Measurements from ENCODE around the gene KIF1A. TPM values are rescaled to one million over a fixed set of nuclear protein-coding genes. Genes with fewer than 3 reads are reported as not detected.
A peak's percentile ranks its signal among the peaks of the same experiment; 100 is the strongest.

Gene KIF1A
- total and polyA plus RNA-seq, 3 experiments from 2014 or later: 1.6 to 1.8 TPM; not detected in 1

DNA sequence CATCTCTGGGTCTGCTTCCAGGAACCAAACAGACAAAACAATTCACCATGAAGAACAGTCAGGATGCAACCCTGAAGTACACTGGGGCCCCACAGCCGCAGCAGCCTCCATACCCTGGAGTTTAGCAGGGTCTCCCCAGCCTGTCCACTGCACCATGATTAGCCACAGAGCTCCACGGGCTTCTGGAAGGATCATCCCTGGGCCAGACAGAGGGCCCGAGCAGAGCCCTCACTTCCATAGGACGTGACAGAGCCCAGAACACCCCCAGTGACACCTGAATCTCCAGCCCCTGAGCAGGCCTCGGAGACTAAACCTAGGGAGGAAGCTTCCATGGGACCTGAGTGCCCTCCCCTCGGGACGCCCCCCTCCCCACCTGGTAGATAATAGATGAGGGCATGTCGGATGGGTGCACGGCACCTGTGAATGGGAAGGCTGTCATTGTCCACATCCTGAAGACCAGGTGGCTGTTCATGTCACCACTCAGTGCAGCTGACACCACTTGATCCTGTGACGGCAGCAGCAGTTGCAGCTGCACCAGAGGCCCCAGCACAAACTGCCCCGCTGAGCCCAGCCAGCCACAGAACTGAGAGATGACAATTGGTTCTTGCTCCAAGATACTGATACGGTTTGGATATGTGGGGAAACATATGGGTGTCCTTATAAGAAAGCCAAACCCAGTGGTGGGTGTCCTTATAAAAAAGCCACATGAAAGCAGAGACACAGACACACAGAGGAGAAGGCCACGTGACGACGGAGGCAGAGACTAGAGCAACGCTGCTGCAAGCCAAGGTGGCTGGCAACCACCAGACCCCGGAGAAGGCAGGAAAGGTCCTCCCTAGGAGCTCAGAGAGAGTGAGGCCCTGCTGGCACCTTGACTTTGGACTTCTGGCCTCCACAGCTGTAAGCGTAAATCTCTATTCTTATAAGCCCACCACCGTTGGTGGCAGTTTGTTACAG lies 23.2 kb downstream of the KIF1A start:
- Histone ChIP-seq H3K9me3 (ENCODE audit: low read length) (no peaks in the 10 kb centered on the region), H3K4me1 (ENCODE audit: insufficient read depth, low read length) (no peaks in the 10 kb centered on the region), H3K27me3 (ENCODE audit: insufficient read depth, low read length, poor library complexity, severe bottlenecking) (peaks cover 5% of the 10 kb centered on the region), H3K4me3 (ENCODE audit: low read length) (no peak overlapping the region), H3K36me3 (ENCODE audit: insufficient read depth, low read length) (no peaks in the 10 kb centered on the region), H3K27ac (ENCODE audit: low read depth, low read length) (no peak overlapping the region)
- Mint-ChIP-seq H3K27me3 (peaks cover 14 to 61% of the 10 kb centered on the region in 2 donors), H3K36me3 (no peaks in the 10 kb centered on the region), H3K4me1 (no peaks in the 10 kb centered on the region), H3K4me3 (no peak overlapping the region), H3K9me3 (peaks cover 0 to 2% (median 0%) of the 10 kb centered on the region in 5 donors), H3K27ac (no peak overlapping the region)
- DNase-seq: peak in 1 of 5 donors; percentile 15
- CTCF ChIA-PET: no interaction called here
- POLR2A ChIA-PET: no interaction called here

DNA sequence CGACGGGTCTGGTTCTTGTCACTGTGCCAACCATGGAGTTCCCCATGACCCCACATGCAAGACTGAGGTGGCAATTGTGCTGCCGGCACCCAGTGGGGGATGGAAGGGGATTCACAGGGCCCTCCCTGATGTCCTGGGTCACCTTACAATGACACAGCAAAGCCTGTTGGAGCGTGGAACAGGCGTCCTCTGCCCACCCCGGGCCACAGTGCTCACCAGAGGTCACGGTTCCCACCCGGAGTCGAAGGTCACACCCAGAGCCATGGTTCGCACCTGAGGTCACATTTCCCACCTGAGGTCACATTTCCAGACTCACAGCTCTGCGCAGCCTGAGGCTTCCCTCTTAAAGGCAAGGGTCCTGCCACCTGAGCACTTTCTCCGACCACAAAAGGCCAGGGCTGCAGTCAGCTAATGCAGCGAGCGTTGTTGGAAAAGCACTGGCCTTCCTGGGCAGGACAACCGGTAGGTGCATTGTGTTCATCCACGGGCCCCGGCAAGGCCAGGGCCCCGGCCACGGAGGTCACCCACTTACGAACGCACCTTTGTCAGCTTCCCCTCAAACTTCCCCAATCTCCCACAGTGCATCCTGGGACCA lies 24.0 kb downstream of the KIF1A start:
- no peak overlapping the region for H3K4me3 ChIP-seq (ENCODE audit: low read length)

DNA sequence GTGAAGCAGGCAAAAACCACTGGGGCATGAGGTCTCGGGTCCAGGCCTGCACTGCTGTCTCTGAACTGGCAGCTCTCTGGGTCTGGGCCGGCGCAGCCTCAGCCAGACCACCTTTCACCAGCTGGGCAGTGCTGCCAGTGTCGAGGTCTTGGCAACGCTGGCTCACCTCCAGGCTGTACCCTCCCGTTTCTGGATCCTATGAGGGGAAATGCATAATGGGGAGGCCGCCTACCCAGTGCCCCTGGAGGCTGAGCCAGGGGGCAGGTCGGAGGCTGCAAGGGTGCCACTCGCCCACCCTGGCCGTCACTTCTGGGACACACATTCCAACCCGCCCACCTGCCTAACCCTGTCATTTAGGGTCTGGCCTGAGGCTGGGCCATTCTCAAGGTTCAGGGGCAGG lies 24.6 kb downstream of the KIF1A start:
- Histone ChIP-seq H3K27ac (ENCODE audit: low read depth, low read length) (no peak overlapping the region), H3K9me3 (ENCODE audit: low read length) (no peaks in the 10 kb centered on the region), H3K4me1 (ENCODE audit: insufficient read depth, low read length) (no peaks in the 10 kb centered on the region), H3K27me3 (ENCODE audit: insufficient read depth, low read length, poor library complexity, severe bottlenecking) (peaks cover 5% of the 10 kb centered on the region), H3K36me3 (ENCODE audit: insufficient read depth, low read length) (no peaks in the 10 kb centered on the region), H3K4me3 (ENCODE audit: low read length) (no peak overlapping the region)
- Mint-ChIP-seq H3K27ac (no peak overlapping the region), H3K36me3 (no peaks in the 10 kb centered on the region), H3K4me1 (no peaks in the 10 kb centered on the region), H3K4me3 (no peak overlapping the region), H3K9me3 (peaks cover 0 to 2% (median 0%) of the 10 kb centered on the region in 5 donors), H3K27me3 (peaks cover 14 to 57% of the 10 kb centered on the region in 2 donors)
- DNase-seq: peak in 1 of 5 donors; percentile 24
- ChIA-PET CTCF (no interaction called here), POLR2A (no interaction called here)

More for the DNA sequence above, 24.0 kb downstream of the KIF1A start:
- Histone ChIP-seq H3K27ac (ENCODE audit: low read depth, low read length) (no peak overlapping the region), H3K9me3 (ENCODE audit: low read length) (no peaks in the 10 kb centered on the region), H3K4me1 (ENCODE audit: insufficient read depth, low read length) (no peaks in the 10 kb centered on the region), H3K36me3 (ENCODE audit: insufficient read depth, low read length) (no peaks in the 10 kb centered on the region), H3K27me3 (ENCODE audit: insufficient read depth, low read length, poor library complexity, severe bottlenecking) (peaks cover 5% of the 10 kb centered on the region)
- DNase-seq: peak in 1 of 5 donors; percentile 8
- Mint-ChIP-seq H3K27me3 (peaks cover 14 to 59% of the 10 kb centered on the region in 2 donors), H3K27ac (no peak overlapping the region), H3K4me1 (no peaks in the 10 kb centered on the region), H3K36me3 (no peaks in the 10 kb centered on the region), H3K4me3 (no peak overlapping the region), H3K9me3 (peaks cover 0 to 2% (median 0%) of the 10 kb centered on the region in 5 donors)
- ChIA-PET POLR2A (no interaction called here), CTCF (no interaction called here)

DNA sequence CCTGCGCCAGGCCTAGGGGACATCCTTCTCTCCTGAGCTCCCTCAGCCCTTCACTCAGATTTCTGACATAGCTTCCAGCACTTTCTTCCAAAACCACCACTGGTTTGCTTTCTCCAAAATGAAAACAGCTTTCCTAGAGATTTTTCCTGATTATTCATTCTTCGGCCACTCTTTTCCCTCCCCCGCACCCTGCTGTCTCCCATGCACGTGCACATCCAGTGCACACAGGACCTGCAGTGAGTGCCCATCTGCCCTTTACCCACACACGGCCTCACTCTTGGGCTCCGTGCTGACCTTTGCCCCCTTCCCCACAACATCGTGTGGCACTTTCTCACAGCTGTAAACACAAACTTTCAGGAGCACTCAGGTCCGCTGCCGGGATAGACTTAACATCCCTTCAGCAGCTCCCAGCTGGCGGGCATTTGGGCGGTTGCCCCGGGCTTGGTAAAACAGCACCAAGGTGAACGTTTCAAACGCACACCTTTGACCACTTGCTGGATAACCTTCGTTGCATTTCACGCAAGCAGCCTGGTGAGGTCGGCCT lies 25.8 kb downstream of the KIF1A start:
- no peaks in the 10 kb centered on the region for H3K36me3 Mint-ChIP-seq
- no peak overlapping the region for H3K4me3 Mint-ChIP-seq
- H3K9me3 ChIP-seq (ENCODE audit: low read length): no peaks in the 10 kb centered on the region
- no peaks in the 10 kb centered on the region for H3K27me3 ChIP-seq (ENCODE audit: insufficient read depth, low read length, poor library complexity, severe bottlenecking)
- H3K9me3 Mint-ChIP-seq: peaks cover 0 to 2% (median 0%) of the 10 kb centered on the region in 5 donors
- ChIA-PET POLR2A (no interaction called here), CTCF (no interaction called here)
- H3K27me3 Mint-ChIP-seq: peaks cover 14 to 46% of the 10 kb centered on the region in 2 donors
- no peak overlapping the region for H3K4me3 ChIP-seq (ENCODE audit: low read length)
- H3K36me3 ChIP-seq (ENCODE audit: insufficient read depth, low read length): no peaks in the 10 kb centered on the region
- no peaks in the 10 kb centered on the region for H3K4me1 Mint-ChIP-seq
- peak in 1 of 5 donors; percentile 25 for DNase-seq
- no peaks in the 10 kb centered on the region for H3K4me1 ChIP-seq (ENCODE audit: insufficient read depth, low read length)
- H3K27ac Mint-ChIP-seq: no peak overlapping the region
- H3K27ac ChIP-seq (ENCODE audit: low read depth, low read length): no peak overlapping the region

DNA sequence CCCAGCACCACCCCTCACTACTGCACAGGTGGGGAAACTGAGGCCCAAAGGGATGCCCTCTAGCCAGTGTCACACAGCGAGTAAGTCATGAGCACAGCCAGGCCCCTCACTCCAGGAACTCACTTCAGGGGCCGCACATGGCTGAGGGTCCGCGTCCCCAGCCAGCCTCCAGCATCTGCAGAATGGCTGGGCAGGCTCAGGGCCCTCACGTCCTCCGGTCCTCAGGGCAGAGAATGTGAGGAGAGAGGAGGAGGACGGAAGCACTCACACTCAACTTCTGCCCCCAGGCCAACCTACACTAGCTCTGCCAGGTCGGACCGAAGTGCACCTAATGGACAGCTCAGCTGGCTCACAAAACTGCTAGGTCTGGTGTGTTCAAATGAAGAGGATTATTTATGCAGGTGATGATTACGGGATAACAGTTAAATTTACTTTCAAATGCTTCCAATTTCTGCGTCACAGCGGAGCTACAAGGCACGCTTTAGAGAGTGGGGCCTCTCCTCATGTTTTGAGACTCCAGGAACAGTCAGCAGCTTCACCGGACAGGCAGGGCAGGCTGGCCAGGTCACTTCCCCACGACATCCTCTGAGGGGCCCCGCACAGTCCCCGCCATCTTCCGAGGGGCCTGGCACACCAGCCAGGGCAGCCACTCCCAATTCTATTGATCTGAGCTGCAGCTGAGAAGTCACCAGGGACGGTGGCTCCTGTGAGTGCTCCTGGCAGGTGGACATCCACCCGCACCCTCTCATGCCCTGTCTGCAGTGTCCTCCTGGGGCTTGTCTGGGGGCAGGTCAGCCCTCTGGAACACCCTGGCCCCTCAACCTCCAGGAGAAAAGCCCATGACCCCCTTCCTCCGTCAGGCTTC lies 26.5 kb downstream of the KIF1A start:
- peaks cover 0 to 2% (median 0%) of the 10 kb centered on the region in 5 donors for H3K9me3 Mint-ChIP-seq
- no peaks in the 10 kb centered on the region for H3K9me3 ChIP-seq (ENCODE audit: low read length)
- no peaks in the 10 kb centered on the region for H3K36me3 ChIP-seq (ENCODE audit: insufficient read depth, low read length)
- H3K4me1 ChIP-seq (ENCODE audit: insufficient read depth, low read length): no peaks in the 10 kb centered on the region
- peaks cover 11 to 45% of the 10 kb centered on the region in 2 donors for H3K27me3 Mint-ChIP-seq
- no peaks in the 10 kb centered on the region for H3K4me1 Mint-ChIP-seq
- no peaks in the 10 kb centered on the region for H3K27me3 ChIP-seq (ENCODE audit: insufficient read depth, low read length, poor library complexity, severe bottlenecking)
- H3K4me3 ChIP-seq (ENCODE audit: low read length): no peak overlapping the region
- ChIA-PET POLR2A (no interaction called here), CTCF (no interaction called here)
- no peak overlapping the region for H3K27ac ChIP-seq (ENCODE audit: low read depth, low read length)
- H3K27ac Mint-ChIP-seq: no peak overlapping the region
- peak in 1 of 5 donors; percentile 16 for DNase-seq
- H3K36me3 Mint-ChIP-seq: no peaks in the 10 kb centered on the region
- no peak overlapping the region for H3K4me3 Mint-ChIP-seq

DNA sequence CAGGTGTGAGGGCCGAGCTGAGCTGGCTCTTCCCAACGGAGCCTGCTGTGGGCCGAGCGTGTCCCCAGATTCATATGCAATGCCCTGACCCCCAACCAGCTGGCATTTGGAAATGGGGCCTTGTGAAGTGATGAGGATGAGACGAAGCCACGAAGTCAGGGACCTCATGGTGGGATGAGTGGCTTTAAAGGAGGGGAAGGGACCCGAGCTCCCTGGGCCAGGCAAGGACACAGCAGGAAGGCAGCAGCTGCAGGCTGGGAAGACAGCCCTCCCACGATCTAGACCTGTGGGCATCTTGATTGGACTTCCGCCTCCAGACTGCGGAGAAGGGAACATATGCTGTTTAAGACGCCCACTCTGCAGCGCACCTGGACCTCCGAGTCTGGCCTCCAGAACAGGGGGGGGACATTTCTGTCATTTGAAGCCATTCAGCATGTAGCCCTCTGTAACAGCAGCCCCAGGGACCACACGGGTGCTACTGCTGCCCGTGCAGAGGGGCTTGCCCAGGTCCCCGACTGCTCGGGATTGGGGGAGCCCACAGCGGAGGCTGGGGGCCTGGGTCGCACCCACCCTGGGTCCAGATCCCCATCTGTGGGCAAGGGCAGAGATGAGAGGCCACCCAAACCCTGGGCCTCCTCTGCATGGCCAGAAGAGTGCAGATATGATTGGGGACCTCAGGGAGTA lies 27.2 kb downstream of the KIF1A start:
- Histone ChIP-seq H3K27ac (ENCODE audit: low read depth, low read length) (no peak overlapping the region), H3K4me1 (ENCODE audit: insufficient read depth, low read length) (no peaks in the 10 kb centered on the region), H3K4me3 (ENCODE audit: low read length) (no peak overlapping the region), H3K27me3 (ENCODE audit: insufficient read depth, low read length, poor library complexity, severe bottlenecking) (no peaks in the 10 kb centered on the region), H3K36me3 (ENCODE audit: insufficient read depth, low read length) (no peaks in the 10 kb centered on the region), H3K9me3 (ENCODE audit: low read length) (no peaks in the 10 kb centered on the region)
- Mint-ChIP-seq H3K36me3 (no peaks in the 10 kb centered on the region), H3K27ac (no peak overlapping the region), H3K27me3 (peaks cover 14 to 46% of the 10 kb centered on the region in 2 donors), H3K4me3 (no peak overlapping the region), H3K9me3 (peaks cover 0 to 1% (median 0%) of the 10 kb centered on the region in 5 donors), H3K4me1 (no peaks in the 10 kb centered on the region)
- POLR2A ChIA-PET: no interaction called here
- CTCF ChIA-PET: no interaction called here
- peak in 1 of 5 donors; percentile 22 for DNase-seq

DNA sequence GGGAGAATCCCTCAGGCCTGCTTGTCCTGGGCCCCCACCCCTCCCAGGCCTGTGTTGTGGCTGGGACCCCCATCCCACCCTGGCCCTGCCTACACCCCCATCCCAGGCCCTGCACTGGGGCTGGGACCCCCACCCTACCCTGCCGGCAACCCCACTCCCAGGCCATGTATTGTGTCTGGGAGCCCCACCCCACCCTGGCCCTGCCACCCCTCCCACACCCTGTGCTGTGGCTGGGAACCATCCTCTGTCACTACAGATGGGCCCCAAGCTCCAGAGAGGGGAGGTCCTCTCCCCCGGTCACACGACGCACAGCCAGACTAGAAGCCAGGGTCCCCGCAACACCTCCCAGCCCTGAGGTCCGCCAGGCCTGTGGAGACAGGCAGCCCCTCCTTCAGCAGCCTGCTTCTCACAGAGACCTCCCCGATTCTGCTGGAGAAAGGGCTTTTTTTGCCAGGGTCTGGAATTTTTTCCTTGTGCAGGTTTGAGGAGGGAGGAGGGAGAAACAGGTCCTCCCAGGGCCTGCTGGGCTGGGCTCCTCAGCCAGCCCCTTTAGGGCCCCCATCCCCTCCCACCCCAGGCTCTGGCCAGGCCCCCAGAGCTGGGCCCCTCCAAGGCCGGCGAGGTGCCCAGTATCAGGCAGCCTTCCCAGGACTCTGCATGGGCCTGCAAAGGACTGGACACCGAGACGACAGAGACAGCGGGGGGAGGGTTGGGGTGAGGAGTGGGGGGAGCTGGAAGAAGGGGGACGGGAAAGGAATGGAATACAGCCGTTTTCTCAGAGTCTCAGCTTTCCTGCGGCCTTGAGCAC lies 28.0 kb downstream of the KIF1A start:
- H3K4me1 ChIP-seq (ENCODE audit: insufficient read depth, low read length): no peaks in the 10 kb centered on the region
- no peak overlapping the region for H3K27ac Mint-ChIP-seq
- CTCF ChIA-PET: no interaction called here

More for the DNA sequence above, 28.0 kb downstream of the KIF1A start:
- Histone ChIP-seq H3K27me3 (ENCODE audit: insufficient read depth, low read length, poor library complexity, severe bottlenecking) (no peaks in the 10 kb centered on the region), H3K27ac (ENCODE audit: low read depth, low read length) (no peak overlapping the region), H3K4me3 (ENCODE audit: low read length) (no peak overlapping the region), H3K36me3 (ENCODE audit: insufficient read depth, low read length) (no peaks in the 10 kb centered on the region), H3K9me3 (ENCODE audit: low read length) (no peaks in the 10 kb centered on the region)
- Mint-ChIP-seq H3K27me3 (peaks cover 13 to 39% of the 10 kb centered on the region in 2 donors), H3K9me3 (no peaks in the 10 kb centered on the region), H3K4me1 (no peaks in the 10 kb centered on the region), H3K36me3 (no peaks in the 10 kb centered on the region), H3K4me3 (no peak overlapping the region)
- DNase-seq: peak in 1 of 5 donors; percentile 41
- POLR2A ChIA-PET: no interaction called here
